ENCODE measurements around the gene SORCS2.

SORCS2 gene

DNA sequence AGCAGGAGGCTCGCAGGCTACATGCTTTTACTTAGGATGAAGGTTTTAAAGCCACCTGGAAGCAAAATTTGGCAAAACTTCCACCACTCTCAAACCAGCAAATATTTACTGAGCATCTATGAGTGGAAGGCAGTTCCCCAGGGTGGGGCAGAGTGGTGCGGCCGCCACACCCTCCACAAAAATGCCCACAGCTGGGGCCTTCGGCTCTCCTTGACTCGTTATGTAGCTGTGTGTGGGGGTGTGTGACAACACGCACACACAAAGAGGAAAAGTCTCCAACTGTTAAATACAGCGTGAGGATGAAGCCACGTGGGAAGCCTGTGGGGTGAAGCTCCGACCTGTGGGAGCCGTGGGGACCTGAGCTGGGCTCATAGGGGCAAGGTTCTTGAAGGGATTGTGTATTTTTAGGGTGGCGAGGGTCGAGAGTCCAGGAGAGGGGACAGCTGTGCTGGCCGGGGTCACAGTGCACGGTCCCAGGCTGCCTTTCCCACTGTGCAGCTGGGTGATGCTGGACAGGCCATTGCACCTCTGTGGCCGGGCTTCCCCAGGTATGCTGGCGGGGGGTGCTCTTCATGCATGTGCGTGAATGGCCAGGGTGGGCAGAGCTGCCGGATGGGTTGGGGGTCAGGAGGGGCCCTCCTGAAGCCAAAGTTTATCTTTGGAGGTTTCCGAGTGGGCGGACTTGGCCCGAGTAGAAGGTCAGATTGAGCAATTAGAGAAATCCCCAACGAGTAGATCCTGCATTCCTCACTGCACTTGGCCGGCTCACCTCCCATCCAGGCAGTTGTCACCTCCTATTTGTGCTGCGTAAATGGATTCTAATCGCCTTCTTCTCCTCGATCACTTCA lies 25.4 kb downstream of the SORCS2 start:
- no peak for DNase-seq (ENCODE audit: low read depth in 1 of 2, low spot score in 1 of 2)

DNA sequence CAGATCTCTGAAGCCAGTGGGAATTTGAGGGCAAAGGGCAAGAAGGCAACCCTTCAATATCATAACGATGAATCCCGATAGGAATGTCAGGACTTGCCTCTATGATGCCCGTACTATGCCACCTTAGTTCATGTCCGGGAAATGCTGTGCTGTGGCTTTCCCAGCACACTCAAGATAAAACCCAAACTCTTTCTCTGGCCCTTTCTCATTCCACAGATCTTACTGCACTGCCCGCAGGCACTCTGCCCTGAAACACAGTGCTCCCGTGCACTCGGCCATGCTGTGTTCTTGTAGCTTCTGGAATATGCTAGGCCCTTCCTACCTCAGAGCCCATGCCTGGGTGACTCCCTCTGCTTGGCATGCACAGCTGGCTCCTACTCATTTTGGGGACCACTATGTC lies 26.3 kb downstream of the SORCS2 start:
- no peak for DNase-seq (ENCODE audit: low read depth in 1 of 2, low spot score in 1 of 2)

DNA sequence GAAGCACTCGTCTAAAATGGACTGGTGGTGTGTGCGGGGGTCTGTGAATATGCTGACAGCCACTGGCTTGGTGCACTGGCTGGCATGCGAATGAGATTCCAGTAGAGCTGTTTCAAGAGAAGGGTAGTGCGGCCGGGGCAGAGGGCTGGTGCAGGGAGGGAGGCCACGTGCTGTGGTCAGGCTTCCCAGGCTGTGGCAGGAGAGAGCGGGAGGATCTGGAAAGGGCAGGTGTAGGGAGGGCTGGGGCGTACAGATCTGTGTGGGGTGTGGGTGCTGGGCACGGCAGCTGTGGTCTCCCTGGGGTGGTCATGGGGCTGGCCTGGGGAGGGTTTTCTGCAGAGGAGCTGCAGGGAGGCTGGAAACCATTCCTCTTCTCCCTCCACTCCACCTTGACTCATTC lies 30.2 kb downstream of the SORCS2 start:
- no peak for DNase-seq (ENCODE audit: low read depth in 1 of 2, low spot score in 1 of 2)

DNA sequence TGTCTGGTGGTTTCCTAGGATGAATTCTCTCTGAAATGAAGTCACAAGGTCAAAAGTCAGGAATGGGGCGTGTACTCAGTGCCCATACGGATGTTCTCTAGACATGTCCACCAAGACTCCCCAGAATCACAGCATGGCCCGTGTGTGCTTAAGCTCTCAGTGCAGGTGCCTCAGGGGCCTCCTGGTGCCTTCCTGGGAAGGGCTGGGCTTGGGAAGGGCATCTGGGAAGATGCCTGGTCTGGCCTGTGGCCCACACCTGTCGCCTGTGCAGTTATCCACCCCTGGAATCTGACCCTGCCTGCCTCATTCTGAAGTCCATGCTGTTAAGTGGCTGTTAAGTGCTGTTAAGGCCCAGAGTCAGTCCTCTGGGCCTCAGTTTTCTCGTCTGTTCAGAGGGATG lies 31.2 kb downstream of the SORCS2 start:
- no peak for DNase-seq (ENCODE audit: low read depth in 1 of 2, low spot score in 1 of 2)

DNA sequence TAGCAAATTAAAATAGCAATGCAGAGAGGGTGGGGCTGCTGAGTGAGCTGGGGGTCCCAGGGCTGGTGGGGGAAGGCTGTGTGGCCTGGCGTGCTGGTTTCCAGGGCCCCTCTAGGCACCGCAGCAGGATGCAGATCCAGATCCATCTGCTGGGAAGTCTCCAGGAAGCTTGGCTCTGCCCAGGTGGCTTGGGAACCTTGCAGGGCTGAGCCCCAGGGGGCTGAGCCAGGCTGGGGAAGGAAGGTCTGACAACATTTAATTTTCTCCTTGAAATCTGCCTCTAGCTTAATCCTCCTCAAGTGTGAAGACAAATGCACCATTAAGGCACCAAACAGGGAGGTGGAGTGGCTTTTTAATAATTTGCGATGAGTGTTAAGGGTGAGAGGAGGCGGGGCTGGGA lies 31.7 kb downstream of the SORCS2 start:
- DNase-seq (ENCODE audit: low read depth in 1 of 2, low spot score in 1 of 2) = no peak

DNA sequence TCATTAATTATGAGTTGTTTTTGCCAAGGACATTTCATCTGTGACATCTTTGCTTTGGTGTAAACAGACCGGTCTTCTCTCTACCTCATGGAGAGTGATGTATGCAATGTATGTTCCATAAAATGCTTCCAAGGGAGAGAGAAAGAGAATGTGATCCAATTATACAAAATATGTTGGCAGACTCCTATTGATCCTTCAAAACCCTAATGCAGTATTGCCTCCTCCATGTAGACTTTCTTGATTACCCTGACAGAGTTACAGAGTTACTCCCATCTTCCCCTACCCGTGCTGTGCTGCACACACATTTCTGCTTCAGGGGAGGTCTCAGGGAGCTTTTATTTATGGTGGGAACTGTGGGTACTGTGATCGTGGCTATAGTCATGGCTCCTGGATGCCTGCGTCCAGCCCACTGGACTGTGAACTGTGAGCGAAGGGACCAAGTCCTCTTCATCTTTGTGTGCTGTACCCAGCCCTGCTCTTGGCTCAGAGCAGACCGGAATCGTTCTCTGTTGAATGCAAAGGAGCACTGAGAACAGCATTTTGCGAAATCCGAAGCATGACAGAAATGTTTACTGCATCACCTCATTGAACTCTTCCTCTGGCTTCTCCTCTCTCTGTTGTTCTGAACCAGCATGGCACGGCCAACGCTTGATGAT lies 32.7 kb downstream of the SORCS2 start:
- no peak for DNase-seq (ENCODE audit: low read depth in 1 of 2, low spot score in 1 of 2)

DNA sequence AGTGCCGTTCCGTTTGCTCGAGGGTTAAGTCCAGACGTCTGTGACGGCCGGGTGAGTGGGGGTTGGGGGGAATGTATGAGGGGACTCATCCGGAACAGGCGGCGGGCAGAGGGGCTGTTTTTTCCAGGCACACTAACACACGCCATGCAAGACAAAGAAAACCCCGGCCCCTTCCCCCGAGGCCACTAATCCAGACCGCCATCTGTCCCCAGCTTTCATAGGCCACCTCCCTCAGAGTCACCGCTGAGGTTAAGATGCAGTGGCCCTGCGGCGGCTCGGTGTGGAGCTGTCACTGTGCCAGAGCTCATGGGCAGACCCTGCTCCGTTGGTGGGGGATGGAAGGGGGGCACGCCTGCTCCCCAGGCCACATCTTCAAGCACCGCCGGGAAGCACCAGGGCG lies 34.1 kb downstream of the SORCS2 start:
- no peak for DNase-seq (ENCODE audit: low read depth in 1 of 2, low spot score in 1 of 2)

DNA sequence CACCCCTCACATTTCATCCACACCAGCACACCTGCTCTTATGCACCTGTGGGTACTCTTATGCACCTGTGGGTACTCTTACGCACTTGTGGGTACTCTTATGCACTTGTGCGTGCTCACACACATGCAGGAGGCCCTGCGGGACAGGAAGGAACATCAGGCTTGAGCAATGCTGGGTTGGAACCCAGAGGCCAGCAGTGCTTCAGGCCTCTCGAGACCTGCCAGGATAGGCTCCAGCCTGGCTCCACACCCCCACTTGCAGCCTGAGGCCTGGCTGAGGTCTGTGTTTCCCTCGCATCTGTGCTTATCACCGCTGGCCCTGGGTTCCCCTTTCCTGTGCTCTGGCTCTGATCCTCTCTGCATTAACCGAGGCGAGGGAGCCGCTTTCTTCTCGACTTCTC lies 34.7 kb downstream of the SORCS2 start:
- no peak for DNase-seq (ENCODE audit: low read depth in 1 of 2, low spot score in 1 of 2)

DNA sequence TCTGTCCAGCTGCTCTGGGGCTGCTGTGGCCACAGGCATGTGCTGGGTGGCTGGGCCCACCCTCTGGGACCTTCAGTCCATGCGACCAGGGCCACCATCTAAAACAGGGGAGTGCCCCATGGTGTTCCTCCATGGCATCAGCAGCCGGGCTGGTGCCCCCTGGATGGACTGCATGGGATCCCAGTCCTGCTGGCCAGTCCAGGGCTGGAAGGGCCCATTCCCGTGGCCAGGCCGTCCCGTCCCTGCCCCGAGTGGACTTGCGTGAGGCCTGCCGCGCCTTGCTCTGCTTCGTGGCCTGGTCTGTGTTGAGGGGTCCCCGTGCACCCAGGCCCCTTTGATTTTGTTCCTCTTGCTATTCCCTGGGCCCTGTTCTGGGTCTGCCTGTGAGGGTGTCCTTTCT lies 36.4 kb downstream of the SORCS2 start:
- no peak for DNase-seq (ENCODE audit: low read depth in 1 of 2, low spot score in 1 of 2)

DNA sequence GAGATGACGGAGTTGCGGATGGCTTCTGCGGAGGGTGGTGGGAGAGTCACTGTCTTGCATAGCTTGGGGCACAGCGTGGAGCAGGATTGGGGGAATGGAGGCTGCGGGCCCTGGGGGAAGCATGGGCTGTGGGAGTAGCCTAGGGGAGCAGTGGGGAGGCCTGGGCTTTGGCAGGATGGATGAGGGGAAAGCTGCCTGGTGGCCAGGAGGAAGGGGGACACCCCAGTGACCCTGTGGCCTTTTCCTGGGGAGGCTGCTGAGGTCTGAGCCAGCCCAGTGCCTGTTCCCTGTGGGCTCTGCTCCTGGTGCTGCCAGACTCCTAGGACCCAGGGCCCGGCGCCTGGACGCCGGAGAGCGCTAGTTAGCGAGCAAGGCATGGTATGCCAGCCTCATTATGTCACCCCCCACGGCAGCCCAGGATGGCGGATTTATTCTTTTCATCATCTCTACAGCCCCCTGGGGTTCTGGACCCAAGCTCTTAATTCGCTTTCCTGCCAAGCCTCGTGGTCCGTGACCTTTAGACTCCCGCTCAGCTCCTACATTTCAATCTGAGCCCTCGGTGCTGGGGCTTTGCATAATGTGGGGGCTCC lies 39.8 kb downstream of the SORCS2 start:
- no peak for DNase-seq (ENCODE audit: low read depth in 1 of 2, low spot score in 1 of 2)

DNA sequence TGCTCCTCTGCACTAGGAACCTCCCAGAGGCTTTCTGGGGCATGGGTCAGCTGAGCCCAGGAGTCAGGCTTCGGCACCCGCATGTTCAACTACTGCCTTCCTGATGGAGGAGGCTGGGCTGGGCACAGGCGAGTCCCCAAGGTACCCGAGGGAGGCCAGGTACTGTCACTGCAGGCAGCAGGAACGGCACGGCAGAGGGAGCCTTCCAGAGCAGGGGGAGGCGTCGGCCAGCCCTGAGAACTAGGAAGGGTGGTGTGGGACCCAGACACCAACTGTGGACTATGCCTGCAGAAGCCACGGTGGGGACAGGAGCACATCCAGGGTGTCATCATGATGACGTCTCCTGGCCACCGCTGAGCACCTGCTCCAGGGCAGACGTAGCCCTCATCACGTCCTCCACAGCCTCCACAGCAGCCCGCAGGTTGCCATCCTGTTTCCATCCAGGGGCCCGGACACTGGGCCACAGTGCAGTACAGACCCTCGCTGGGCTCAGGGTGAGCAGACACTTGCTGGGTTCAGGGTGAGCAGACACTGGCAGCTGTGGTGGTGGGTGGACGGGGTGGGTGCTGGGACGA lies 40.8 kb downstream of the SORCS2 start:
- DNase-seq (ENCODE audit: low read depth in 1 of 2, low spot score in 1 of 2) = no peak

DNA sequence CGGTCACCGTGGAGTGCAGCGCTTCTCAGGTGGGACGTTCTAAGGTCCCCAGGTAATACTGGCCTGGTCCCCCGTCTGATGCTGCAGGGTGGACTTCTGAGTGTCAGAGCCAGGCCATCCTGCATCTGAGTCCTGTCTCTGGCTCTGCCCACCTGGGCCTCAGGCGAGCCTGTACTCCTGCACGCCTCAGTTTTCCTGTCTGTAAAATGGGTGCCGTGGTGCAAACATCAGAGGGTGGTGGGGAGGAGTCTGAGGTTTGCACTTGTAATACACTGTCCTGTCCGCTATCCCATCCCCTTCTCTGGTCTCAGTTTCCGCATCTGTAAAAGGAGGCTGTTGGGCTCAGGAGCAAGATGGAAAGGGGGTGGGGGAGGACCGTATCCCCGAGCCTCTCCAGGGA lies 41.3 kb downstream of the SORCS2 start:
- DNase-seq (ENCODE audit: low read depth in 1 of 2, low spot score in 1 of 2) = no peak

DNA sequence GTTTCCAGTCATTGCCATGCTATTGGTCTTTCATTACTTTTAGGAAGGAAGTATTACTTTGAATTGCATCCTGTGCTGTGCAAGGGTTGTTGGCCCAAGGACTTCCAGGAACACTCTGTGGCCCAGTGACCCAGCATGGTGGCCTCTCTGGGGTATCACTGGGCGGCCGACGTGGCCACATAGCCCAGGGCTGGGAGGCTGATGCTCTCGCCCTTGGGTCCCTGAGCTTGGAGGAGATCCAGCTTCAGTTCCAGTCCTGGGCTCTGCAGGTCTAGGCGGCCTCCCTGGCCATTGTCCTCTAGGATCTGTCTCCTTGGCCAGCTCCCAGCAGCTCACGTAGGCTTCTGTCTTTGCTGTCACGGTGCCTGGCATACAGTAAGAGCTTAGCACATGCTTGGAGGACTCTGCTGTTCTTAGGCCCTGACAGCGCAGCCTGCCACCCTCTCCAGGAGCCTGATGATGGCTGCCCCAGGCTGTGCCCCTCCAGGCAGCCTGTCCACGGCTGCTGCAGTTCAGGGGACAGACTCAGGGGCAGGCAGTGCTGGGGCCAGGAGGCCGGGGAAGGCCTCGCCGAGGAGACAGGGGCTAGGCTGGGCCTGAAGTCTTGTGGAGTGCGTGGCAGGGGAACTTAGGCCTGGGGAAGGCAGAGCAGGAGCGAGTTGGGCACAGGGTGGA lies 42.2 kb downstream of the SORCS2 start:
- DNase-seq (ENCODE audit: low read depth in 1 of 2, low spot score in 1 of 2) = no peak

DNA sequence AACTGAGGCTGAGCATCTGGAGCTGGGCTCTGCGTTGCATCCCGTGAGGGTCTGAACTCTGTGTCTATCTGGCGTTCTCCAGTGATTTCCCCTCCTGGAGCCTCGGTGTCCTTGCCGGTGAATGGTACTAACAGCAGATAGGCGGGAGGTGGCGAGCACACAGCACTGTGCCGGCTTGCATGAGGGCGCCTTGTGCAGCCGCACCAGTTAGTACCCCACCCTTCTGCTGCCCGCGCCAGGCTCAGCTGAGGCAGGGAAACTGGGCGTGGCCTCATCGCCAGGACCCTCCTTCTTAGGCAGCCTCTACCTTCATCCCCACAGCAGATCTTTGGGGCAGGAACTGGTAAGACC lies 42.7 kb downstream of the SORCS2 start:
- DNase-seq (ENCODE audit: low read depth in 1 of 2, low spot score in 1 of 2) = no peak

DNA sequence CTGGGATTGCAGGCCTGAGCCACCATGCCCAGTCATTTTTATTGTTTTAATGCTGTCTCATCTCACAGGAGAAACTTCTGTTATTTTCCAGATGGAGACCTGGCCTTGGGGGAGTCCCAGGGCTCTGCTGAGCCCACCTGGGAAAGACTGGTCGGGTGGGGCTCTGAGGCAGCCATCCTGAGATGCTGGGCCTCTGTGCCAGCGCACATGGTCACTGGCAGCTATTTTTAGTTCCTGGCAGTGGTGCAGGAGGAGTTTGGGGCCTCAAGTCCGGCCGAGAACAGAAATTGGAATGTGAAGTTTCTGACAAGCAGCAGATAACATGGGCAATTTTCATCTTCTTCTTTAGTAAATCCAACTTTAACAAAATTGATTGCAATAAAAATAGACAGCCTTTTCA lies 44.5 kb downstream of the SORCS2 start:
- no peak for DNase-seq (ENCODE audit: low read depth in 1 of 2, low spot score in 1 of 2)

DNA sequence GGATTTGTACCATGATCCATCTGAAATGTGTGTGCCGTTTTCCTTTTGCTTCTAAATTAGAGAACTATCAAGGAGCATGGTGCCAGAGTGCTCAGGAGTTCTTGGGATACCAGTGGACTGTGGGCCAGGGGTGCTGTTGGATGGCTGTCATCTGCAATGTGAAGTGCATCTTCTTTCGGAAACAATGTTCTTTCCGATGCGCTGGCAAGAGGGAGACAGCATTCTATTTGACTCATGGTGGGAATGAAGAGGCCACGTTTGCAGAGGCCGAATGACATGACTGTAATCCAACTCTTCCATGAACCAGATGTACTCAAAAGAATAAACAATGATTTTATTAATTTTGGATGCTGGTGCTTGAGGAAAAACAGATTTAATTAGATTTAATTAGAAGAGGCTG lies 45.5 kb downstream of the SORCS2 start:
- DNase-seq (ENCODE audit: low read depth in 1 of 2, low spot score in 1 of 2) = no peak

DNA sequence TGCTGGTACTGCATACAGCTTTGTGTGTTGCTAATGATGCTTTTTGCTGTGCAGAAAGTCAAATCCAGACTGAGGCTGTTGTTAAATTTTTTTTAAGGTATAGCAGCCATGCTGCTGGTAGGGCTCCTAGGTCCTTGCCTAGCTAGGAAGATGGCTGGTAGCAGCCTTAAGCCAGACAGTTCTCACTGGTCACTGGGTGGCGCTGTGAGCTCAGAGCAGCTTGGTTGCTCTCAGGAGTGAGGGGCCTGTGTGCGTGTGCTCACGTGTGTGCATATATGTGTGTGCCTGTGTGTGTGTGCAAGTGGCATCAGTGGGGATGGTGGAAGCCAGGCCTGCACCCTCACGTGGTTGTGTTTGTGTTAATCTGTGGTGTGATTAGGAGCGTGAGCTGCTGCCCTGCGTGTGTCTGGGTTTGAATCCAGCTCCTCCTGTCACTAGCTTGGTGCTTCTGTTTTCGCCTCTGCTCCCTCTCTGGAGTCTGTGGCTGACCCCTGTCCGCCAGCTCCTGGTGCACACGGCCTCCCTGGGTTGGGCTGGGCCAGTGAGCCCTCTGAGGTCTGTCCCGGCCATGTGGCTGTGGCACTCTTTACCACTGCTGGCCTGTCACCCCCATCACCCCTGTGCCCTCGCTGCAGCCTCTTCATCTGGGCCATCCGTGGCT lies 46.1 kb downstream of the SORCS2 start:
- no peak for DNase-seq (ENCODE audit: low read depth in 1 of 2, low spot score in 1 of 2)

DNA sequence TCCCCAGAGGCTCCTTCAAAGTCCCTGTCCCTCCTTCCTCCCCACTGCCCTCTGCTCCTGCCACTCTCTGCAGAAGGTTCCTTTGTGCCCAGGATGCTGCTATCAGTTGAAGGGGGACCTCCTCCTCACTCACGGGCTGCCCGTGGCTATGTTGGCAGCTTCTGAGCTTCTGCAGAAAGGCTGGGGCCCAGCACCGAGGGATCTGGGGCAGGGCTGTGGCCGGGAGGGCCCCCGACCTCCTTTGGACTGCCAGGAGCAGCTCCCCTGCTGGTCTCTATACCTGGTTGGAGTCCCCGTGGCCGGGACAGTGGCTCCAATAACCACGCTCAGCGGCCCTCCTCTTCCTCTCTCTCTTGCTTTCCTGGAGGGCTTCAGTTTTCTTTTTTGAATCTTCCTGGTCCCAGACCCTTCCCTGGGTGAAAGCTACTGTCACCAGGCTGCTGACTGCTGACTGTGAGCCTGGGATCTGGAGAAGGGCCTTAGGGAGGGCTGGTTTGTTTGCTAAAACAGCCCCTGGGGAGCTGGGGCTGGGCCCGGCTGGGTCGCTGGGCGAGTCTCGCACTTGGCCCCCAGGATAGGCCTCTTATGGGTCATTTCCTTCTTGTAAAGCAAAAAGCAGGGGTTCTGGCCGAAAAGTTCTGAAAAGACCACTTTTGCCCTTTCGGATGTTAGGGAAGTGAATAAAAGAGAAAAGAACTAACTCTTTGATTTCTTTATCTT lies 46.9 kb downstream of the SORCS2 start:
- no peak for DNase-seq (ENCODE audit: low read depth in 1 of 2, low spot score in 1 of 2)

DNA sequence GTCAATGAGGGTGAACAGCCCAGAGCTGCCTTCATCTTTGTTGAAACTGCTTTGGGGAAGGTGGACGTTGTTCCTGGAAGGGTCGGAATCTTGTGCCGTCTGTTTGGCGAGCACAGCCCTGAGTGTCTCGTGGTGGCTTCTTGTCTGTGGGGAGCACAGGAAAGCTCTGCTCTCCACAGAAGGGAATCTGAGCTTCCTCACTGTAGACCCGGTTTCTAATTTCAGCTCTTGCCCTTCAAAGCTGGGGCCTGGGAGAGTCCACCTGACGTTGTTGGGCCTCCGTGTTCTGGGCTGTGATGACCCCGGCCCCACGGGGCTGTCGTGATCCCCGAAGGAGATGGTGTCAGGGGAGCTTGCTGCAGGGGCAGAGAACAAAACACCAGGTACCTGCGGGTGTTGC lies 47.5 kb downstream of the SORCS2 start:
- no peak for DNase-seq (ENCODE audit: low read depth in 1 of 2, low spot score in 1 of 2)

DNA sequence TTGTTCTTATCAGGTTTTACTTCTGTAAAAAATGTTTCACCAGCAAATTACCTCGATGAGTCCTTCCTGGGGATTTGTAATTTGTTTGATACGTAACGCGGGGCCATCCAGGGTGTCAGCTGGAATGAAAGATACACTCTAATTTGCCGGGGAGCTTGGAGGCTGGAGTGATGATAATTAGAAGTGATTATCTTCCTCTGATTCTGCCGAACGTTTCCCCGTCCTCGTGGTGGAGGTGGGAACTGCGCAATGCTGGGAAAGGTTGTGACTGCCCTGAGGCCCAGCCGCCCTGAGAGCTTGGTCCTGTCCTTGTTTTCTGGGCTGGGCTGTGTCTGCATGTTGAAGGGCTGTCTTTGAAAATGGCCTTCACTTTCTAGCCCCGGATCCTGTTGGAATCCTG lies 48.0 kb downstream of the SORCS2 start:
- DNase-seq (ENCODE audit: low read depth in 1 of 2, low spot score in 1 of 2) = no peak

Data from stimulated activated CD4-positive, alpha-beta T cell treated with anti-CD3 and anti-CD28 coated beads, Interleukin-15, amount 100 ng/mL, for 1 hour (primary cell).